WTC11 (cell line): ENCODE data around the gene MAPK12. TPM values are rescaled to one million over a fixed set of nuclear protein-coding genes. Genes with fewer than 3 reads are reported as not detected.

Experiments
- ATAC-seq: fragments of 200-7000 bp; cut with Tn5 transposase; 2 replicates; pipeline ENCODE4 v1.10.0; 2021; ENCODE audit warnings: mild to moderate bottlenecking, moderate library complexity
- Bru-seq: library from RNA; stranded (reverse); fragments of 400-500 nt; gene quantifications from one replicate; lab custom pipeline; 2021; lab: Mats Ljungman, UMichigan
- CTCF ChIA-PET: fragments of 300-600 bp; sonication (Branson Sonifier 250); formaldehyde crosslinking; loops from one replicate; lab custom pipeline; 2021; ENCODE audit warnings: antibody characterized with exemption; lab: Charles Lee
- POLR2A ChIA-PET: fragments of 350-600 bp; sonication (Branson Sonifier 250); formaldehyde crosslinking; loops from one replicate; lab custom pipeline; 2021; ENCODE audit warnings: antibody characterized with exemption; lab: Charles Lee
- DNase-seq: peaks from one replicate; pipeline ENCODE4 v3.0.0; 2021; ENCODE audit warnings: low spot score
- H3K27ac Mint-ChIP-seq: 2 replicates; pipeline ENCODE4 v1.8.0; 2021; ENCODE audit warnings: mixed read lengths
- H3K27me3 Mint-ChIP-seq: 2 replicates; pipeline ENCODE4 v1.8.0; 2021; ENCODE audit warnings: low read depth, mild to moderate bottlenecking, moderate library complexity, mixed read lengths
- H3K36me3 Mint-ChIP-seq: 2 replicates; pipeline ENCODE4 v1.8.0; 2021; ENCODE audit warnings: mixed read lengths
- H3K4me1 Mint-ChIP-seq: 2 replicates; pipeline ENCODE4 v1.8.0; 2022; ENCODE audit warnings: mixed read lengths
- H3K4me3 Mint-ChIP-seq: 2 replicates; pipeline ENCODE4 v1.8.0; 2021; ENCODE audit warnings: mild to moderate bottlenecking, moderate library complexity, mixed read lengths
- H3K9me3 Mint-ChIP-seq: 2 replicates; pipeline ENCODE4 v1.8.0; 2021; ENCODE audit warnings: mixed read lengths
- CBFB ChIP-seq: sonication (generic); formaldehyde crosslinking; IDR thresholded peaks from 2 replicates; pipeline ENCODE4 v1.8.1; 2022; ENCODE audit warnings: mild to moderate bottlenecking, low read depth, missing genetic modification reagents
- CREM ChIP-seq: sonication (generic); formaldehyde crosslinking; IDR thresholded peaks from 2 replicates; pipeline ENCODE4 v1.8.1; 2022; ENCODE audit warnings: mild to moderate bottlenecking, missing genetic modification reagents, moderate library complexity
- ESRRA ChIP-seq: sonication (generic); formaldehyde crosslinking; IDR thresholded peaks from 2 replicates; pipeline ENCODE4 v1.8.1; 2022; ENCODE audit warnings: mild to moderate bottlenecking, missing genetic modification reagents, borderline replicate concordance
- GABPB1 ChIP-seq: sonication (generic); formaldehyde crosslinking; IDR thresholded peaks from 2 replicates; pipeline ENCODE4 v1.8.1; 2023; ENCODE audit warnings: mild to moderate bottlenecking, missing genetic modification reagents
- GTF2I ChIP-seq: fragments of 250-450 bp; sonication (Bioruptor Pico); conservative IDR thresholded peaks from 2 replicates; pipeline ENCODE4 v1.4.0; 2021; ENCODE audit warnings: mild to moderate bottlenecking
- MXD4 ChIP-seq: fragments of 250-450 bp; sonication (Bioruptor Pico); IDR thresholded peaks from 2 replicates; pipeline ENCODE4 v1.8.0; 2021; ENCODE audit warnings: mild to moderate bottlenecking, moderate library complexity, borderline replicate concordance
- NR1H2 ChIP-seq: sonication (generic); formaldehyde crosslinking; IDR thresholded peaks from 2 replicates; pipeline ENCODE4 v1.9.0; 2021; ENCODE audit warnings: mild to moderate bottlenecking, moderate library complexity, missing genetic modification reagents
- SMAD3 ChIP-seq: sonication (generic); formaldehyde crosslinking; IDR thresholded peaks from 2 replicates; pipeline ENCODE4 v1.8.0; 2022; ENCODE audit warnings: missing genetic modification reagents, mild to moderate bottlenecking, borderline replicate concordance
- SP1 ChIP-seq: sonication (generic); formaldehyde crosslinking; conservative IDR thresholded peaks from 2 replicates; pipeline ENCODE4 v1.8.1; 2022; ENCODE audit warnings: missing genetic modification reagents
- ZNF423 ChIP-seq: fragments of 250-450 bp; sonication (Bioruptor Pico); IDR thresholded peaks from 2 replicates; pipeline ENCODE4 v2.1.2; 2022; ENCODE audit warnings: mild to moderate bottlenecking, moderate library complexity
- long read RNA-seq, 3 experiments: library from RNA in 1 of 3; library from capped mRNA in 1 of 3; library from polyadenylated mRNA in 1 of 3; unstranded in 2 of 3; stranded (forward) in 1 of 3; transcript quantifications; one replicate each; pipeline ENCODE4 v2.0.0, GENCODE V29; 2021
- total RNA-seq: library from RNA; stranded (reverse); gene quantifications from 3 replicates; pipeline ENCODE4 v1.2.3, GENCODE V29; 2021
- TF ChIP-seq, protein P1 (sequence below): sonication (generic); formaldehyde crosslinking; IDR thresholded peaks from 2 replicates; pipeline ENCODE4 v1.8.1; 2023; ENCODE audit warnings: mild to moderate bottlenecking, missing genetic modification reagents, moderate library complexity
- TF ChIP-seq, protein P2 (sequence below): sonication (generic); formaldehyde crosslinking; IDR thresholded peaks from 2 replicates; pipeline ENCODE4 v1.8.1; 2023; ENCODE audit warnings: mild to moderate bottlenecking, missing genetic modification reagents, moderate library complexity
- TF ChIP-seq, protein P3 (sequence below): sonication (generic); formaldehyde crosslinking; IDR thresholded peaks from 2 replicates; pipeline ENCODE4 v1.8.0; 2022; ENCODE audit warnings: mild to moderate bottlenecking, missing genetic modification reagents
- TF ChIP-seq, protein P4 (sequence below): sonication (generic); formaldehyde crosslinking; IDR thresholded peaks from 2 replicates; pipeline ENCODE4 v1.8.1; 2022; ENCODE audit warnings: missing genetic modification reagents, borderline replicate concordance
- TF ChIP-seq, protein P5 (sequence below): sonication (generic); formaldehyde crosslinking; IDR thresholded peaks from 2 replicates; pipeline ENCODE4 v1.8.1; 2022; ENCODE audit warnings: low read depth, missing genetic modification reagents, borderline replicate concordance
- TF ChIP-seq, protein P6 (sequence below): fragments of 250-450 bp; sonication (Bioruptor Pico); IDR thresholded peaks from 2 replicates; pipeline ENCODE4 v1.9.0; 2021; ENCODE audit warnings: moderate library complexity, mild to moderate bottlenecking, inconsistent platforms, borderline replicate concordance
- TF ChIP-seq, protein P7 (sequence below): sonication (generic); formaldehyde crosslinking; IDR thresholded peaks from 2 replicates; pipeline ENCODE4 v1.8.1; 2022; ENCODE audit warnings: mild to moderate bottlenecking, moderate library complexity, missing genetic modification reagents
- TF ChIP-seq, protein P8 (sequence below): sonication (generic); formaldehyde crosslinking; IDR thresholded peaks from 2 replicates; pipeline ENCODE4 v1.8.1; 2023; ENCODE audit warnings: mild to moderate bottlenecking, missing genetic modification reagents

MAPK12 gene
- 26.9 to 31.0 TPM (median 28.8 TPM) in 3 replicates for total RNA-seq
- percentile 38 among the genes with signal in this experiment for Bru-seq, nascent RNA
- long read RNA-seq, experiment 1, transcript MAPK12-206 (12 exons, 1,785 nt): minor isoform, 6 of 176 reads
- long read RNA-seq, experiment 1, transcript MAPK12-201 (12 exons, 1,918 nt): major isoform, 61 of 176 reads
- long read RNA-seq, experiment 1, partial matches to known transcripts: 28 of 176 reads
- long read RNA-seq, experiment 1, other reads (novel, unspliced or antisense): 78 of 176 reads
- long read RNA-seq, experiment 2, transcript MAPK12-201 (12 exons, 1,918 nt): major isoform, 8 of 39 reads
- long read RNA-seq, experiment 2, partial matches to known transcripts: 4 of 39 reads
- long read RNA-seq, experiment 2, other reads (novel, unspliced or antisense): 26 of 39 reads
- long read RNA-seq, experiment 3, partial matches to known transcripts: 1 of 2 reads
- long read RNA-seq, experiment 3, other reads (novel, unspliced or antisense): 0 of 2 reads

DNA sequence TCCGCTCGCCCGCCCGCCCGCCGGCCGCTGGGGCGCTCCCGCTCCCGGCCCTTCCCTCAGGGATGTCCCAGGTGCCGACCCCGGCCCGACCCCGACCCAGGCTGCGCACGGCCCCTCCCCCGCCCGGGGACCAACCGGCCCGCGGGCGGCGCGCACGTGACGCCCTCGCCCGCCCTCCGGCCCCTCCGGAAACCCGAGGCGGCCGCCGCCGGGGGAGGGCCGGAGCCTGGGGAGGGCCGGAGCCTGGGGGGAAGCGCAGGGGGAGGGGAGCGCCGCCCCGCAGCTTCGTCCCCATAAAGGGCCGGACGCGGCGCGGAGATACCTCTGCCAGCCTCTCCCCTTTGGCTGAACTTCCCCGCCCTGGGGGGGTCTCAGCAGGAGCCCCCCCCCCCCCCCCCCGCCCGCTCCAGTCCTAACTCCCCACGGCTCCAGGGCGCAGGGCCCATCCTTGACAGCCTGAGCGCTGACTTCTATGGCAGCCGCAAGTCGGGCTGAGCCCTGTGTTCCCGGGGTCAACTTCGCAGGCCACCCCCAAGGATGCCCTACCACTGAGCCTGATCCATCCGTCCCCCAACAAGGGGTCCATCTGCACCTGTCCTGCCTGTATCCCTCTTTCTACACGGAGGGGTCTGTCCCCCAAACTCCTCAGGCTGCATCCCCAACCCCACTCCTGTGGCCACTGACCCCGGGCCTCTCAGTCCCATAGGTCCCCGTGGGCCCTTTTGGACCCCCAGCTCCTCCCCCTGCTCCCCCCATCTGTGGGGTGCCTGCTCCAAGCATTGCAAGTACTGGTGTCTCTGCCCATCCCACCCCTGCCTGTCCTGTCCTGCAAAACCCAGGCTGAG is at the start of gene MAPK12:
MAPK12 (minus strand) TSS at position 69 of the 845 bp plus-strand sequence. CDS start 174 bp downstream, outside the sequence.
- TF ChIP-seq, protein P1, sequence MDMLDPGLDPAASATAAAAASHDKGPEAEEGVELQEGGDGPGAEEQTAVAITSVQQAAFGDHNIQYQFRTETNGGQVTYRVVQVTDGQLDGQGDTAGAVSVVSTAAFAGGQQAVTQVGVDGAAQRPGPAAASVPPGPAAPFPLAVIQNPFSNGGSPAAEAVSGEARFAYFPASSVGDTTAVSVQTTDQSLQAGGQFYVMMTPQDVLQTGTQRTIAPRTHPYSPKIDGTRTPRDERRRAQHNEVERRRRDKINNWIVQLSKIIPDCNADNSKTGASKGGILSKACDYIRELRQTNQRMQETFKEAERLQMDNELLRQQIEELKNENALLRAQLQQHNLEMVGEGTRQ (CRISPR knock-in tag): peak; percentile 93
- no peak for TF ChIP-seq NR1H2
- 0 out of 2 replicates have a peak, but pooled peaks have one; percentile 48 for TF ChIP-seq ZNF423 (CRISPR knock-in tag)
- TF ChIP-seq, protein P2, sequence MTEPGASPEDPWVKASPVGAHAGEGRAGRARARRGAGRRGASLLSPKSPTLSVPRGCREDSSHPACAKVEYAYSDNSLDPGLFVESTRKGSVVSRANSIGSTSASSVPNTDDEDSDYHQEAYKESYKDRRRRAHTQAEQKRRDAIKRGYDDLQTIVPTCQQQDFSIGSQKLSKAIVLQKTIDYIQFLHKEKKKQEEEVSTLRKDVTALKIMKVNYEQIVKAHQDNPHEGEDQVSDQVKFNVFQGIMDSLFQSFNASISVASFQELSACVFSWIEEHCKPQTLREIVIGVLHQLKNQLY: no peak
- TF ChIP-seq ESRRA (CRISPR knock-in tag): no peak
- TF ChIP-seq SMAD3 (CRISPR knock-in tag): no peak
- no peak for TF ChIP-seq GABPB1 (CRISPR knock-in tag)
- TF ChIP-seq MXD4 (CRISPR knock-in tag): no peak
- TF ChIP-seq, protein P3, sequence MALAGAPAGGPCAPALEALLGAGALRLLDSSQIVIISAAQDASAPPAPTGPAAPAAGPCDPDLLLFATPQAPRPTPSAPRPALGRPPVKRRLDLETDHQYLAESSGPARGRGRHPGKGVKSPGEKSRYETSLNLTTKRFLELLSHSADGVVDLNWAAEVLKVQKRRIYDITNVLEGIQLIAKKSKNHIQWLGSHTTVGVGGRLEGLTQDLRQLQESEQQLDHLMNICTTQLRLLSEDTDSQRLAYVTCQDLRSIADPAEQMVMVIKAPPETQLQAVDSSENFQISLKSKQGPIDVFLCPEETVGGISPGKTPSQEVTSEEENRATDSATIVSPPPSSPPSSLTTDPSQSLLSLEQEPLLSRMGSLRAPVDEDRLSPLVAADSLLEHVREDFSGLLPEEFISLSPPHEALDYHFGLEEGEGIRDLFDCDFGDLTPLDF (CRISPR knock-in tag): no peak
- TF ChIP-seq, protein P4, sequence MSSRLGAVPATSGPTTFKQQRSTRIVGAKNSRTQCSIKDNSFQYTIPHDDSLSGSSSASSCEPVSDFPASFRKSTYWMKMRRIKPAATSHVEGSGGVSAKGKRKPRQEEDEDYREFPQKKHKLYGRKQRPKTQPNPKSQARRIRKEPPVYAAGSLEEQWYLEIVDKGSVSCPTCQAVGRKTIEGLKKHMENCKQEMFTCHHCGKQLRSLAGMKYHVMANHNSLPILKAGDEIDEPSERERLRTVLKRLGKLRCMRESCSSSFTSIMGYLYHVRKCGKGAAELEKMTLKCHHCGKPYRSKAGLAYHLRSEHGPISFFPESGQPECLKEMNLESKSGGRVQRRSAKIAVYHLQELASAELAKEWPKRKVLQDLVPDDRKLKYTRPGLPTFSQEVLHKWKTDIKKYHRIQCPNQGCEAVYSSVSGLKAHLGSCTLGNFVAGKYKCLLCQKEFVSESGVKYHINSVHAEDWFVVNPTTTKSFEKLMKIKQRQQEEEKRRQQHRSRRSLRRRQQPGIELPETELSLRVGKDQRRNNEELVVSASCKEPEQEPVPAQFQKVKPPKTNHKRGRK (CRISPR knock-in tag): no peak
- no peak for TF ChIP-seq GTF2I (CRISPR knock-in tag)
- no peak for TF ChIP-seq SP1 (CRISPR knock-in tag)
- H3K27me3 Mint-ChIP-seq: peaks cover 25% of the 10 kb centered on the region
- H3K4me1 Mint-ChIP-seq: peaks cover 8% of the 10 kb centered on the region
- H3K4me3 Mint-ChIP-seq: peak within 1 kb of the TSS; percentile 66
- ATAC-seq (peak; percentile 69), DNase-seq (peak; percentile 72)
- no peak within 1 kb of the TSS for H3K27ac Mint-ChIP-seq
- POLR2A ChIA-PET: no interaction called here
- H3K36me3 Mint-ChIP-seq: no peaks in the 10 kb centered on the region
- no peaks in the 10 kb centered on the region for H3K9me3 Mint-ChIP-seq
- CTCF ChIA-PET: interaction anchor here (0.6 to 3.7 kb wide), 12 partner anchors 9 to 204 kb away, joined by 3 to 21 read pairs (median 4); partner anchors contain the start of genes DENND6B and HDAC10

DNA sequence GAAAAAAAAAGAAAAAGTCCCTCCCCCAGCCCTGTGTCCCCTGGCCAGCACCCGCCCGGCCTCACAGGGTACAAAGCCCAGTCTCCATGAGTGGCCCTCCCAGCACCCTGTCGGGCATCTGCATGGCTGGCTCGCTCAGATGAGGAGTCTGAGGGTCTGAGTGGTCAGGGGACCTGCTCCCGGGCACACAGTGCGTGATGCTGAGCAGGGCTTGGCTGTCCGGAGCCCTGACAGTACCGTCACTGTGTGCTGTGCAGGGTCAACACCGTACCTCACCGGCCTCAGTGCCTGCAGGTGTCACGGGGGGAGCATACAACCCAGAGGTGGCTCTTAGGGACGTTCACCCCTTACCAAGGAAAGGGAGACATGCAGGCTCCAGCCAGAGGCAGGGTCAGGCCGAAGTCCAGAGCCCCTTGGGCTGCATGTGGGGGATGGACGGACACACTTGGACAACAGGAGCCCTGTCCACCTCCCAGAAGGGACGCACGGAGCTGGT is 49.5 kb upstream of the MAPK12 start:
- Mint-ChIP-seq H3K36me3 (no peaks in the 10 kb centered on the region), H3K4me3 (no peak overlapping the region), H3K27ac (no peak overlapping the region), H3K9me3 (no peaks in the 10 kb centered on the region), H3K27me3 (peaks cover 4% of the 10 kb centered on the region), H3K4me1 (peaks cover 17% of the 10 kb centered on the region)
- ATAC-seq (no peak), DNase-seq (no peak)
- POLR2A ChIA-PET: no interaction called here
- CTCF ChIA-PET: interaction anchor here (1.1 kb wide), 1 partner anchor 30 kb away, joined by 4 read pairs; no protein-coding TSS in a partner anchor
- TF ChIP-seq, protein P5, sequence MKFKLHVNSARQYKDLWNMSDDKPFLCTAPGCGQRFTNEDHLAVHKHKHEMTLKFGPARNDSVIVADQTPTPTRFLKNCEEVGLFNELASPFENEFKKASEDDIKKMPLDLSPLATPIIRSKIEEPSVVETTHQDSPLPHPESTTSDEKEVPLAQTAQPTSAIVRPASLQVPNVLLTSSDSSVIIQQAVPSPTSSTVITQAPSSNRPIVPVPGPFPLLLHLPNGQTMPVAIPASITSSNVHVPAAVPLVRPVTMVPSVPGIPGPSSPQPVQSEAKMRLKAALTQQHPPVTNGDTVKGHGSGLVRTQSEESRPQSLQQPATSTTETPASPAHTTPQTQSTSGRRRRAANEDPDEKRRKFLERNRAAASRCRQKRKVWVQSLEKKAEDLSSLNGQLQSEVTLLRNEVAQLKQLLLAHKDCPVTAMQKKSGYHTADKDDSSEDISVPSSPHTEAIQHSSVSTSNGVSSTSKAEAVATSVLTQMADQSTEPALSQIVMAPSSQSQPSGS: no peak
- TF ChIP-seq, protein P6, sequence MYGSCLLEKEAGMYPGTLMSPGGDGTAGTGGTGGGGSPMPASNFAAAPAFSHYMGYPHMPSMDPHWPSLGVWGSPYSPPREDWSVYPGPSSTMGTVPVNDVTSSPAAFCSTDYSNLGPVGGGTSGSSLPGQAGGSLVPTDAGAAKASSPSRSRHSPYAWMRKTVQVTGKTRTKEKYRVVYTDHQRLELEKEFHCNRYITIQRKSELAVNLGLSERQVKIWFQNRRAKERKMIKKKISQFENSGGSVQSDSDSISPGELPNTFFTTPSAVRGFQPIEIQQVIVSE (CRISPR knock-in tag): no peak
- no peak for TF ChIP-seq CBFB (CRISPR knock-in tag)
- TF ChIP-seq, protein P7, sequence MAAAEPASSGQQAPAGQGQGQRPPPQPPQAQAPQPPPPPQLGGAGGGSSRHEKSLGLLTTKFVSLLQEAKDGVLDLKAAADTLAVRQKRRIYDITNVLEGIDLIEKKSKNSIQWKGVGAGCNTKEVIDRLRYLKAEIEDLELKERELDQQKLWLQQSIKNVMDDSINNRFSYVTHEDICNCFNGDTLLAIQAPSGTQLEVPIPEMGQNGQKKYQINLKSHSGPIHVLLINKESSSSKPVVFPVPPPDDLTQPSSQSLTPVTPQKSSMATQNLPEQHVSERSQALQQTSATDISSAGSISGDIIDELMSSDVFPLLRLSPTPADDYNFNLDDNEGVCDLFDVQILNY (CRISPR knock-in tag): no peak
- TF ChIP-seq, protein P8, sequence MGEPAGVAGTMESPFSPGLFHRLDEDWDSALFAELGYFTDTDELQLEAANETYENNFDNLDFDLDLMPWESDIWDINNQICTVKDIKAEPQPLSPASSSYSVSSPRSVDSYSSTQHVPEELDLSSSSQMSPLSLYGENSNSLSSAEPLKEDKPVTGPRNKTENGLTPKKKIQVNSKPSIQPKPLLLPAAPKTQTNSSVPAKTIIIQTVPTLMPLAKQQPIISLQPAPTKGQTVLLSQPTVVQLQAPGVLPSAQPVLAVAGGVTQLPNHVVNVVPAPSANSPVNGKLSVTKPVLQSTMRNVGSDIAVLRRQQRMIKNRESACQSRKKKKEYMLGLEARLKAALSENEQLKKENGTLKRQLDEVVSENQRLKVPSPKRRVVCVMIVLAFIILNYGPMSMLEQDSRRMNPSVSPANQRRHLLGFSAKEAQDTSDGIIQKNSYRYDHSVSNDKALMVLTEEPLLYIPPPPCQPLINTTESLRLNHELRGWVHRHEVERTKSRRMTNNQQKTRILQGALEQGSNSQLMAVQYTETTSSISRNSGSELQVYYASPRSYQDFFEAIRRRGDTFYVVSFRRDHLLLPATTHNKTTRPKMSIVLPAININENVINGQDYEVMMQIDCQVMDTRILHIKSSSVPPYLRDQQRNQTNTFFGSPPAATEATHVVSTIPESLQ (CRISPR knock-in tag): no peak
- no peak for TF ChIP-seq CREM (CRISPR knock-in tag)
